HG03520 (cell line): Measurements from ENCODE around the gene KIDINS220.

Experiments used
- ATAC-seq: cut with Tn5 transposase; IDR thresholded peaks from one replicate; pipeline ENCODE4 v1.9.1; 2021; ENCODE audit warnings: mild to moderate bottlenecking, moderate library complexity; ENCODE audit not compliant: unreplicated experiment

The KIDINS220 gene

GRCh38 chr2:8699839-8700238 is 137.6 kb downstream of the KIDINS220 start:
- ATAC-seq: no peak

GRCh38 chr2:8697190-8697589 is 140.2 kb downstream of the KIDINS220 start:
- ATAC-seq: no peak

GRCh38 chr2:8694737-8695136 is 142.7 kb downstream of the KIDINS220 start:
- no peak for ATAC-seq

- no peak for ATAC-seq
Observed at GRCh38 chr2:8693157-8693821, 144.1 kb downstream of the KIDINS220 start.

- no peak for ATAC-seq
Observed at GRCh38 chr2:8692783-8693156, 144.6 kb downstream of the KIDINS220 start.

- no peak for ATAC-seq
Observed at GRCh38 chr2:8691859-8692437, 145.5 kb downstream of the KIDINS220 start.

- ATAC-seq: peak; percentile 18
Observed at GRCh38 chr2:8685697-8686358, 151.6 kb downstream of the KIDINS220 start.

GRCh38 chr2:8684878-8685696 is 152.3 kb downstream of the KIDINS220 start:
- no peak for ATAC-seq

GRCh38 chr2:8684540-8684877 is 152.9 kb downstream of the KIDINS220 start:
- ATAC-seq: no peak

GRCh38 chr2:8682719-8683667 is 154.4 kb downstream of the KIDINS220 start:
- ATAC-seq: no peak

- ATAC-seq: peak; percentile 56
Observed at GRCh38 chr2:8681786-8682692, 155.4 kb downstream of the KIDINS220 start, which contains the start of gene ID2. Gene ID2, plus strand, starts transcription at chr2:8682056. Its CDS starts 110 bp downstream, at chr2:8682166.

GRCh38 chr2:8680822-8681760 is 156.3 kb downstream of the KIDINS220 start:
- ATAC-seq: no peak

- no peak for ATAC-seq
Observed at GRCh38 chr2:8679827-8680731, 157.3 kb downstream of the KIDINS220 start.

- no peak for ATAC-seq
Observed at GRCh38 chr2:8679567-8679826, 157.9 kb downstream of the KIDINS220 start.
